NCI-H460 (cell line): Measurements from ENCODE around the gene KIF26A. TPM values are rescaled to one million over a fixed set of nuclear protein-coding genes. Genes with fewer than 3 reads are reported as not detected.

Experiments used
- DNase-seq: peaks from one replicate; pipeline ENCODE4 v3.0.0-alpha.2; 2016; ENCODE audit warnings: low read depth; ENCODE audit errors: extremely low read depth
- total RNA-seq: library from RNA; depleted of rRNA; stranded (reverse); fragments of >200 nt; shearing (Covaris generic); gene quantifications from 2 replicates; pipeline ENCODE4 v1.2.3, GENCODE V29; 2014

KIF26A gene
- total RNA-seq, 1 experiment from 2014 or later, result 38.7 TPM

DNA sequence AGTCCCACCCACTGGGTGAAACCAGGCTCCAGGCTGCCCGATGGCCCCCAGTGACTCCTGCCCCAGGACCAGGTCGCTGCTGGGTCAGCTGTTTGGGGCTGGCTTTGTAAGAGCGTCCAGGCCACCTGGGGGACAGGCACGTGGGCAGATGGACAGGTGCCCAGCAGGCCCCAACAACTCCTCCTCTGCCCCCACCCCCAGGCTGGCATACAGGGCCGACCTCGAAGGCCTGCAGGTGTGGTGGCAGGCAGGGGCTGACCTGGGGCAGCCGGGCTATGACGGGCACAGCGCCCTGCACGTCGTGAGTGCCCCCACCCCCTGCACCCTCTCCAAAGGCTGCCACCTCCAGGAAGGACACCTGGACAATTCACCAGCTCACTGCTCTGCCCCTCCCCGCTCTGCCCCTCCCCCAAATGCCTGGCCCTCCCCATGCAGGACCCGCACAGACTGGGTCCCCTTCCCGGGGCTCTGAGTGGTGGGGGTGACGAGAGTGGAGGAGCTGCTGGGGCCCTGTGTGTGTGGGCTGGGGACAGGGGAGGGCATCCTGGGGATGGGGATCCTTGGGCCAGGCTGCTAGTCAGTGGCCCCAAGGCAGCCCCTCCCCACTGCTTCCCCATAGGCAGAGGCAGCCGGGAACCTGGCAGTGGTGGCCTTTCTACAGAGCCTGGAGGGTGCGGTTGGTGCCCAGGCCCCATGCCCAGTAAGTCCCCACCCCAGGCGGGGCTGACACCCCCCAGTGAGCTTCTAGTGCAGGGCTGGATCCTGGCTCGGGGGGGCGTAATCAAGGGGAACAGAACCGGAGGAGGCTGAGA lies 26.9 kb upstream of the KIF26A start:
- DNase-seq, result no peak

DNA sequence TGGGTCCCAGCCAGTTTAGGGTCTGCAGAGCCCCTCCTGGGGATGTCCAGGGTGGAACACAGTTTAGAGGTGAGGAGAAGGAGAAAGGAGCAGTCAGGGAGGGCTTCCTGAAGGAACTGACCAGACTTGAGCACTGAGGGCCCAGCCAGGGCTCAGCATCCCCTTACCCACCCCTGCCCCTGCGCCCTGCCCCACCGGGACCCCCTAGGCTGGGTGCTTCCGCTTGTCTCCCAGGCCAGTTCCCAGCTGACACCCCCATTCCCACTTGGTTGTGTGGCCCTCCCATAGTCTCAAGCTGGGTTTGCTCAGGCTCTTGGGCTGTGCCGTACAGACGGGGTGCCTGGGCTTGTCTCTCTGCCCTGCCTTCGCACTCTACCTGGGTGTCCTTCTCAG lies 26.3 kb upstream of the KIF26A start:
- DNase-seq, result no peak

DNA sequence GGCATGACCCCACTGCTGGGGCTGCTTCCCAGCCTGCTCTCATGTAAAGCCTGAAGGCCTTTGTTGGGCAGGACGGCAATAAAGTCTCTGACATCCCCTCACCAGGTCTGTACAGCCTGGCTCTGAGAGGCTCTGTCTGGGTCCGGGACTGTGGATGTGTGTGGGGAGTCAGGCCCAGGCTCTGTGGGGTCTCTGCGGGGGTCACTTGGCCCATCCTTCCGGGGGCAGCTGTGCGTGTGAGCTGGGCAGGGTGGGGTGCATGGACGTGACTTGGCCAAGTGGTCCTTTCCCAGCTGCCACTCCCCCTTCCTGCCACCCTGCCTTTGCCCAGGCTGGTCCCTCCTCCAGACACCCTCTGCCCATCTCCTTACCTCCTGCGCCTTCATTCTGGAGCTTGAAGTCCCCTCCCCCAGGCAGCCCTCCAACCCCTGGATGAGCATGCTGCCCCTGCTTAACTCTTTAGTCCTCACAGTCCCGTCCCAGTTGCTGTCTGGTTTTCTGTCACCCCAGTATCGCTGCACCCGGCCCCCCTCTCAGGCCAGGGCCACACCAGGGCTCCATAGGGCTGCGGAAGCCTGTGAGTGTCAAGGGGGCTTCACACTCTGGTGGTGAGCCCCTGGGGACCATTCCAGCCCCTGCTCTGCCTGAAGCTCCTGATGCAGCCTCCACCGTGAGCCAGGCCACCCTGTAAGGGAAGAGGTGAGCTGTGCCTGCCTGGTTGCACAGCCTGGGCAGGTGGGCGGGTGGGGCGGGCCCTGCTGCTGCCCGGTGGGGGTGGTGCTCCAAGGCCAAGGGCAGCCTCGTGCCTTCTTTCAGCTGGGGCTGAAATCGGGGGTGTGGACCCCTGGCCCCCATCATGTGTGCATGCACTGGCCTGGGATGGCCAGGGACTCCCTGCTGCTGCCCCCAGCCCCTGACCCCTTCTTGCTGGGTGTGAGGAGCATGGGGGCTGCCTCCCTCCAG lies 25.5 kb upstream of the KIF26A start:
- DNase-seq, result no peak

DNA sequence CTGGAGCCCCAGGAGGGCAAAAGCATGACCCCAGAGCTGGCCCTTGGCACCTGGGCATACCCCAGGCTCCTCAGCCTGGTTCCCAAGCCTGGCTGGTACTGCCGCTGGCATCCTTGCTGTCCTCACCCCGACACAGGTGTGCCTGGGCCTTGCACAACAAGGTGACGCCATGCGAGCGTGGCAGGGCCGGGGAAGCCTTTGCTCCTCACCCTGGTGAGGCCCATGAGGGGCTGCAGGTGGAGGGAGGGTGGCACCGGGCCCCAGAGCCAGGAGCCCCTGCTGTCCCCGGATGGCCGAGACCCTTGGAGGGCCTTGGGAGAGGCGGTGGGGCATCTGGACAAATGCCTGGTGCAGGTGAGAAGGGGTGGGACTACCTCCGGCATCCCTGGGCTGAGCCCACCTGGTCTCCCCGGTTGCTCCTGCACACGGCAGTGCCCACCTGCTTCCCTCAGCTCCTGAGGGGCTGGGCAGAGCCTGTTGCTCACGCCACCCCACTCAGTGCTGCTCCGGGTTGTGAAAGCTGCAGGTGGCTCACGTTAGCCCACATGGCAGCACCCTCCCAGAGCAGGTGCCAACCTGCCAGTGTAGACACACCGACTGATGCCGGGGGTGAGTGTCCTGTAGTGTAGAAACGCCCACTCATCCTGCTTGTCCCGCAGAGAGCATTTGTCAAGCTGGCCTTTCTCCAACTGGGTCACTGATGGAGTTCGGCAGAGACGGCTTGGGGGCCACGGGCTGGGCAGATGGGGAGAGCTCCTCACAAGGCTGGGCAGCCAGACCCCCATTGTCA lies 24.6 kb upstream of the KIF26A start:
- DNase-seq, result no peak

DNA sequence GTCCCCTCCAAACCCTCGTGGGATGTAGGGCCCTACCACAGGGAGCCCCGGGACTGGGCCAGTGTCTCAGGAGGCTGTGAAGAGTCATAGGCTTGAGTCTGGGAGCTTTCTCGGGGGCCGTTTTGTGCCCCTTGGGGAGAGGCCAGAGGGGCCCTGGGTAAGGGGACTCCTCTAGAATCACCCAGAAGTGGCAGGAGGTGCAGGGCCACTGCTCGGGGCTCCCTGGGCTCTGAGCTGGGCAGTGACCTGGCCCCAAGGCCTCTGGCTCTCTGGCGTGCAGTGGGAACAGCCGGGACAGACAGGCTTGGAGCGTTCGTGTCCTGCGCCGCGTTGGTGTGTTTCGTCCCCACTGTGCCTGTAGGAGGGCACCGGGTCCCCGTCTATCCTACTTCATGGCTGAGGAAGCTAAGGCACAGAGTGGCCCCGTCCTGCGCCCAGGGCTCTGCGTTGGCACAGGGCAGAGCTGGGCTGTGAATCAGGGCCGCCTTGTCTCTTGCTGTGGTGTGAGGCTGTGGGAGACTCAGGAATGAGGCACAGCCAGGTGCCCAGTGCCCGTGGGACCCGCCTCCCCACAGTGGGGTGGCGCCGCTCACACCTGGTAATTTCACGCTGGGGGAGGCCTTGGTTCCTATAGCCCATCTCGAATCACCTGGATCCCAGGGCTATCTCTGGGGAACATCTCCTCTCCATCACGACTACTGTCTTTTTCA lies 23.8 kb upstream of the KIF26A start:
- no peak for DNase-seq

DNA sequence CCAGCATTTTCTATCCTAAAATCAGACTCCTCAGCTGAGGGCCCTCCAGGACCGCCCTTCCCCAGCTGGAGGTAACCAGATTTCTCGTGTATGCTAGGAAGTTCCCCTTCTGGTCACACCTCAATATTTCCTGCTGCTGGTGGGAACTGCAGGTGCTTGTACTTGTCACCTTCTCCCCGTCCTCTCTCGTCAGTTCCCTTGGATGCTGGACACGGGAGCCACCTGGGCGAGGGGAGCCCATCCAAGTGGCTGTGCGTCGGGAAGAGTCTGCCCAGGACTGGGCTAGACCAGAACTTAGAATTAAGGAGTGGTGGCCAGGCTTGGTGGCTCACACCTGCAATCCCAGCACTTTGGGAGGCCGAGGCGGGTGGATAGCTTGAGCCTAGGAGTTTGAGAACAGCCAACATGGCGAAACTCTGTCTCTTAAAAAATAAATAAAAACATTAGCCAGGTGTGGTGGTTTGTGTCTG lies 23.2 kb upstream of the KIF26A start:
- DNase-seq, result no peak

DNA sequence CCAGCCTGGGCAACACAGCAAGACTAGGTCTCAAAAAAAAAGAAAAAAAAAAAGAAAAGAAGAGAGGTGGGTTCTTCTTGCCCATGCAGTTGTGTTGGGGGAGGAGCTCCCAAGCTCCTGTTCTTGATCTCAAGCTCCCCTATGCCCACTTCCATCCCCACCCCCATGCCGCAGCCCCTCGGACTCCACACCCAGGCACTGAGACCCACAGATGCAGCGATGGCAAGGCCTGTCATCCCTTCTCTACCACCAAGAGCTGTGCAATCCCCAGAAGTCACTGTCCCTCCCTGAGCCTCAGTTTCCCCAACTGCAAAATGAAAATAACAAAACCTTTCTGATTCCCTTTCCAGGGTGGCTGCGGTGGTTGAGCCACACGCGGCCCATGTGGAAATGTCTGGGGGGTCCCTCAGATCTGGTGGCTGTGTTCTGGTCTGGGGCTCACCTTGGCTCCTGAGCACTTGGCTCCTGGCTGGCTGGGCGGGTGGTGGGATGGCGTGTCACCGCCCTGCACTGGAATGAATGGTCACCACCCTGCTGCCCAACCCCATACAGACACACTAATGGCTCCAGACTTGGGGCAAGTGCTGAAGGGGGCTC lies 22.6 kb upstream of the KIF26A start:
- no peak for DNase-seq

DNA sequence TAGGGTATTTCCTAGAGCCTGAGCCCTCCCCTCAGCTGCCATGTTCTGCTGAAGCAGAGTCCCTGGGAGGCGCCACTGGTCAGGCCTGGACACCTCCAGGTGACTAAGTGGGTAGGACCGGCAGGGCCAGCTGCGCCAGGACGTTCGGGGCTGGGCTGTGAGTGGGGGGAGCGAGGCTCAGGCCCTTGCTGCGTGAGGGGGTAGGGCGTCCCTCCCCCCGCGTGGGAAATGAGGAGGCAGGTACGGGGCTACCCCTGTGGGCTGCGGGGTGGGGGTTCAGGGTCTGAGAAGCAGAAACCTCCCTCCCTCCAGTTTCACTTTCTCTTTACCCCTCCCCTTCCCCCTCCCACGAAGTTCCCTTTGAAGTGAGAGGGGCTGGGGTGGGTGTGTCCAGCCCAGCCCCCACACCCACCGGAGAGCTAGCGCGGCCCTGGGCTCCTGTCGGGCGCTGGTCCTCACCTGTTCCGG lies 22.1 kb upstream of the KIF26A start:
- DNase-seq, result no peak

DNA sequence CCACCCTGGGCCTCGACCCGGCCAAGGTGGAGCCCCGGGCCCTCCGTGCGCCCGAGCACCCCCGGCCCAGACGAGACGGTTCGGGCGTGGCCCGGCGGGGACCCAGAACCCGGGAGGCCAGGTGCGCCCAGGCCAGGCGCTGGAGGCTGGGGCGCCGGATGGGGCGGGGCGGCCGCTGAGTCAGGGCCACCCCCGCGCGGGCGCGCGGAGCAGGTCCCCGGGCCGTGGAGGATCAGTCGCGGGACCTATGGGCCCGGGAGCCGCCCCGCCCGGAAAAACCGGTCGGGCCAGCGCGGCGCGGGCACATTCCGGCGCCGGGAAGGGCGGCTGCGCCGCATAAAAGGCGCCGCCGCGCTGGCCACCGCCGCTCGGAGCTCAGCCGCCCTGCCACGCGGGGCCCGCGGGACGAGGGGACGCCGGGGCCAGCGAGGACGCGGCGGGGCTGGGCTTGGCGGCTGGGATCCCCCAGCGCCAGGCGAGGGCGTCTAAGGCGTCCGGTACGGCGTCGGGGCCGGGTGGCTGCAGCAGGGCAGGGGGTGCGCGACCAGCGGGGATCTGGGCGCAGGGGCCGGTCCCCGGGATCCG lies 21.5 kb upstream of the KIF26A start:
- DNase-seq, result no peak

DNA sequence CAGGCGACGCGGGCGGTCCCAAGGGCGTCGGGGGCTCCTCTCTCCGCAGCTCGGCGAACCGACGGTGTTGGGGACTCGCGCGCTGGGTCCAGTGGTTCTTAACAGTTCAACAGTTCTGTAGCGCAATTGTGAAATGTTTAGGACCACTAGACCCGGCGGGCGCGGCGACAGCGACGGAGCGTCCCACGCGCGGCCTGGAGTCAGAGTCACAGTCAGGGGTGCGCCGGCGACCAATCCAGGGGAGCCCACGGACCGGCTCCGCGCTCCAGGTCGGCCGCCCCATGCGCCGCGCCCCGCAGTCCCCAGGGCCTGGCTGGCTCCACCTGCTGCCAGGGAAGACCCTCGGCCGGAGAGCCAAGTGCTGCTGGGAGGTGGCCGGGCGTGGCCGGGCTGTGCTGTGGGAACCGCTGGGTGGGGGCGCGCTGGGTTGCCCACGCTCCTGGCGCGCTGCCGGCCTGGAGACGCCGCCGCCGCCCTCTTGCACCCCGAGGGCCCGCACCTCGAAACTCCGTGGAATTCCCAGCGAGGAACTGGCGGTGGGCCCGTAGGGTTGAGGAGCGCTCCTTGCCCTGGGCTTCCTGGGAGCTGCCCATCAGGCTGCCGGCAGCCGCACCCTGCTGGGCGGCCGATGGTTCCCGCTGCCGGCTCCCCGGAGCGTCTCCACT lies 20.9 kb upstream of the KIF26A start:
- no peak for DNase-seq

DNA sequence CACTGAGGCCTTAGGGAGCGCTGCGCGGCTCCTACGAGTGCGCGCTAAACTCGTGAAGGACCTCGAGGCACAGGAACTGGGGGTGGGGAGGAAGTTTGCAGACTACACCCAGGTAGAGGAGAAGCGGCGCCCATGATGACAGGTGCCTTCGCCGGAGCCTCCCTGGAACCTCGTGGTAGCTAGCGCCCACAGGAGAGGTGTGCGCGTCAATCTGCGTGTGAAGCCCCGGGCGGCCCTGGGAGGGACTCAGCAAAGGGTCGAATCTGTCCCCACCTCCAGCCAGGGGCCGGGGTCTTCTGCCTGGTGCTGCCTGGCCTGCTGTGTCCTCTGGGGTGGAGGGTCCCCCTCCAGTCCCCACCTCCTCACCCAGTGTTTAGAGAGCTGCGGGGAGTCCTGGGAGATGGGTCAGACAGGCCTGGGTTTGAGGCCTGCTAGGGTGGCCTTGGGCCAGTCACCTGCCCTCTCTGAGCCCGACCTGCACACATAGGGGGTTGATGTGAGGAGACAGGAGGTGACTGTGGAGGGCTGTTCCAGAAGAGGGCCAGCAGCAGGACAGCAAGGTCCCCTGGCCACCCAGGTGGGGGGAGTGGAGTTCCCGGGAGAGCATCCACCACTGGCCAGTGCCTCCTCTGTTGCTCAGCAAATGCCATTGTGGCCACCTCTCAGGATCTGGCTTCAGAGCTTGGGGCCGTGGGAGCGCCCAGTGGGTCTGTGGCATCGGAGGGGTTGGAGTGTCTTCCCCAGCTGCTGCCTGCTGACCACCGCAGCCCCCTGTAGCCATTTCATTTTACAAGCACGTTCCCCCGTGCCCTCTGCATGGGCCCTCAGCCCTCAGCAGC lies 20.2 kb upstream of the KIF26A start:
- no peak for DNase-seq

DNA sequence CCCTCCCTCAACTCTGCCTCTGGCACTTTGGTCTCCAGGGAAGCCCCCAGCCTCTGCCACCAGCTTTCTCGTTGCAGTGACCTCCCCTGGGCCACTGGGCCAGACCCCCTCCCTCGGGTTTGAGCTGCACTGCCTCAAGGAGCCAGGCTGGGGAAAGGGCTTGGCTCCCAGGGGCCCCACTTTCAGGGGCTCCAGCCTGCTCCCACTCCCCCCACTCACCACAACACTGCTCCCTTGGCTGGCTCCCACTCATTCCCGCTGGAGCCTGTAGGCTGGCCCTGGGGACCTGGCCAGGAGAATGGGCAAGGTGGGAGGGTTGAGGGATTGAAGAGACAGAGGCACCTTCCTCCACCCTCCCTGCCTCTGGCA lies 19.3 kb upstream of the KIF26A start:
- DNase-seq, result no peak

DNA sequence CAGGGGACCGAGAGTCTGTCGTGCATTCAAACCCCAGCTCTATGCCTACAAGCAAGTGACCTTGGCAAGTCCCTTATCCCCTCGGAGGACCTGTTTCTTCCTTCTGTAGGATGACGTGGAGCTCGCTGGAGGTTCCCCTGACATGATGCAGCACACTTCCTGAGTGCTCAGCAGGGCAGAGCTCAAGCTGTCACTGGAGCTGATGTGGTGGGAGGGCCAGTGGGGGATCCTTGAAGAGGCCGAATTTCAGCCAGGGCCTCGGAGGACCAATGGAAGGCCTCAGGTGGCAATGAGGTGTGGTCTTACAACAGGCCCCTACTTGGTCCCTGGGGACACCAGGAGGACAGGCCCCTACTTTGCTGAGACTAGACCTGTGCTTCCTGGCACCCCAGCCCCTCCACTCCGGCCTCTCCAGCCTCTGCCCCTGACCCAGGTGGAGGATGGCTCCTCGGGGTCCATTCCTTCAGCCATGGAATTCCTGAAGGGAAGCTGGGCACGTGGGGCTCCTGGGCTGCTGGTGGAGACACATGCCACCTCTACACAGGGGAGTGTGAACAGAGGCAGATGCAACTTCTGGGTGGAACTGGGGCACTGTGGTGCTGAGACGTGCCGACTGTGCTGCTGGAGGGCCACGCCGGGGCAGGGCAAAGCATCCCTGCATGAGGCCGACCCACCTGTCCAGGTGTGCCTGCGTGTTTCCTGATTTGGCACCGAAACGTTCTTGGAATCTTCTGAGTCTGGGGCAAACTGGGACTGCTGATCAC lies 18.7 kb upstream of the KIF26A start:
- DNase-seq, result no peak

DNA sequence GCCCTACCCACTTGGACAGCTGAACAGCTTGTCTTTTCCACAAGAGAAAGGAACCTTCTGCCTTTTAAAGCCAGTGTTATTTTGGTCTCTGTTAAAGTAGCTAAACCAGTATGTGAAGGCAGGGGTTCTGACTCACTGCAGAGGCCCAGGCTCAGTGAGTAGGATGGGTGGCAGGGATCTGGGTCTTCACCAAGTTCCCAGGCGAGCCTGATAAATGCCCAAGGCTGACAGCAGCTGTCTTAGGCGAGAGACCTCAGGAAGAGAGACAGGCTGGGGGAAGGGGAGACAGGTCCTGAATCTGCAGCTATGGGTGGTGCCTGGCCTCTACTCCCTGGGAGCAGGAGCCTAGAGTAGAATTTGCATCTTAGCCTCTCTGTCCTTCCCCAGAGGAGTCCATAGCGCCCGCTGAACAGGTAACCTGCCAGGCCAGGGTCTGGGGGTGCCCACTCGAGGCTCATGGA lies 18.1 kb upstream of the KIF26A start:
- DNase-seq, result no peak

DNA sequence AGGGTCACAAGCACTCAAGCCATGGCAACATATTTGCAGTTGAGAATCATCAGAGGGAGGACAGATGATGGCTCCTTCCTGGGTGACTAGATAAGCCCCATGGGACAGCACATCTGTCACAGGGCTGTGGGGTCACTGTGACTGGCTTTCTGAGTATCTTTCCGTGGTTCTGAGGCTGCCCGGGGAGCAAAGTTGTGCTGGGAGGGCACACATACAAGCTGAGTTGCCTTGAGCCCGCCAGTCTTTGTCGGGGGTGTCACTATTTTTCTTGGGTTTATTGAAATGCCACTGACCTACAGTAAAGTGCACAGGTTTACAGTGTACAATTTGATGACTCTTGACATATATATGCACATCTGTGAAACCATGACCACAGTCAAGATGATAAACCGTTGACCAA lies 17.2 kb upstream of the KIF26A start:
- DNase-seq, result no peak

DNA sequence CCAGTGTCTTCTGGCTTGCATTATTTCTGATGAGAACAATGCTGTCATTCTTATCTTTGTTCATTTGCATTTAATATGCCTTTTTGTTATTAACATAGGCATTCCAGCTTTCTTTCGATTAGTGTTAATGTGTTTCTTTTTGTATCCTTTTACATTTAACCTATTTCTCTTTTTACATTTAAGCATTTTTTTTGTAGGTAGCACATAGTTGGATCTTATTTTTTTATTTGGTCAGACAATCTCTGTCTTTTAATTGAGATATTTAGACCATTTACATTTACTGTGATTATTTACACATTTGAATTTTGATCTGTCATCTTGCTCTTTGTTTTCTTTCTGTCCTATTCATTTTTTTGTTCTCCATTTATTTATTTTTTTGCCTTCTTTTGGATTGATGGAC lies 14.5 kb upstream of the KIF26A start:
- DNase-seq, result no peak

DNA sequence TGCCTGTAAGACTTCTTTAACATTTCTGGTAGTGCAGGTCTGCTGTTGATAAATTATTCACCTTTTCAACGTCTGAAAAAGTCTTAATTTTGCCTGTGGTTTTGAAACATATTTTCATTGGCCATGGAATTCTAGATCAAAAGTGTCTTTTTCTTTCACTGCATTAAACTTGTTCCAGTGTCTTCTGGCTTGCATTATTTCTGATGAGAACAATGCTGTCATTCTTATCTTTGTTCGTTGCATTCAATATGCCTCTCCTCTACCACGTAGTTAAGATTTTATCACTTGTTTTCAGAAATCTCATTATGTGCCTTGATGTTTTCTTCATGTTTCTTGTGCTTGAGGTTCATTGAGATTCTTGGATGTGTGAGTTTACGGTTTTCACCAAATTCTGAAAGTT lies 13.4 kb upstream of the KIF26A start:
- DNase-seq, result no peak
